ENCODE results near the gene TMEM270.
"Not testable (repeated sequence)": the region's sequence is repeated elsewhere in the genome, so short reads cannot be mapped to it uniquely, and the experiment has no call there.

The TMEM270 gene

GRCh38 chr7:73833251-73833919 is 27.6 kb upstream of the TMEM270 start:
- DNase-seq = no peak

GRCh38 chr7:73834626-73835191 is 26.2 kb upstream of the TMEM270 start:
- DNase-seq = no peak

GRCh38 chr7:73837167-73837566 is 23.8 kb upstream of the TMEM270 start:
- DNase-seq = not testable (repeated sequence)

DNA sequence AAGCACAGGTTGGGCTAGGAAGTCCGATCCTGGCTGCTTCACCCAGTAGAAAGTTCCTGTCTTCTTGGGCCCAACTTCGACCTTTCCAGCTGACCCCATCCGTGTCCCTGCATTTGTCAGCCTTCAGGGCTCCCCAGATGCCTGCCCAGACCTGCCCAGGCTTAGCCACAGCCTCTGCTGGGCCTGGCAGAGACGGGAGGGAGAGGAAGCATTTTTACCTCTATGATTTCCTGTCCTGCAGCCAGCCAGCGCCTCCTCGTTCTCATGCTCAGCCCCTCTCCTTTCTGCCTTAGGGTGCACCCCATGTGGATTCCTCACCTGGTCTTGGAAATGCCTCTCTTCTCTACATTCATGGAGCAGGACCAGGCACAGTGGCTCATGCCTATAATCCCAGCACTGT is 22.3 kb upstream of the TMEM270 start:
- no peak for DNase-seq

GRCh38 chr7:73839290-73839689 is 21.7 kb upstream of the TMEM270 start:
- no peak for DNase-seq

DNA sequence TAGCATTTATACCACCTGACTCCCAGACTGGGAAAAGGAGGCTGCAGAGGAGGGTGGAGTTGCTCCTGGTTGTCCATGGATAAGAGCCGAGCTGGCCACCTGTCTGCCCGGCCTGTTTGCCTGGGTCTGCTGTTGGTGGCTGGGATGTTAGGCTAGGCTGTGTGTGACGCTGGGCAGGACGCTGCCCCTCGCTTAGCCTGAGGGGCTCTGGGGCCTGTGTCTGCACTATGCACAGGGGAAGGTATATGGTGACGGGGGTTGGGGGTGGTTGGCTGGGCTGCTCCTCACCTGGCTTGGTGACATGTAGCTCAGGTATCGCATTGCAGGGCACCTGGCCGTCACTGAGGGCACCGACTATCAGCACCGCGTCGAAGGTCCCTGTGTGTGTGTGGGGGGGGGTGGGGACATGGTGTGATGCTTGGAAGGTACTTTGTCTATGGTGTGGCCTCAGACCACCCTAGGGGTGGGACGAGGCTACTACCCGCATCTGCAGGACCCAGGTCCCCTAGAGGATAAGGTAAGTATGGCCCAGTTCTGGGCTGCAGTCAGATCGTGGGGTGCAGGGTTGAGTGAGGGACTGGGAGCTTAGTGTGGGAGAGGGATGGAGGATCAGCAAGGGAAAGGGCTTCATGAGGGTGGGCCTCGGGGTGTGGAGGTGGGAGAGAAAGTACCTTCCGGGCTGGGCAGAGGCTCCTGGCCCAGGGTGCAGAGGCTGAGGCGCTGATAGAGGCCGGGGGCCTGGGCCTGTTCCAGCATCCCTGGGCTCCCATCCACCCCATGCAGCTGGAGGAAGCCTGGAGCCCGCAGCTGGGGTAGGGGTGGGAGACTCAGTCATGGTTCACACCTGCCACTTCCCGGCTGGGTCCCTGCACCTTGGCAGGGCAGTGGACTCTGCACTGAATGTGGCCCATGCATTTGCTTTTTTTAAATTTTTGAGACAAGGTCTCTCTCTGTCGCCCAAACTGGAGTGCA is 20.9 kb upstream of the TMEM270 start:
- DNase-seq = no peak

DNA sequence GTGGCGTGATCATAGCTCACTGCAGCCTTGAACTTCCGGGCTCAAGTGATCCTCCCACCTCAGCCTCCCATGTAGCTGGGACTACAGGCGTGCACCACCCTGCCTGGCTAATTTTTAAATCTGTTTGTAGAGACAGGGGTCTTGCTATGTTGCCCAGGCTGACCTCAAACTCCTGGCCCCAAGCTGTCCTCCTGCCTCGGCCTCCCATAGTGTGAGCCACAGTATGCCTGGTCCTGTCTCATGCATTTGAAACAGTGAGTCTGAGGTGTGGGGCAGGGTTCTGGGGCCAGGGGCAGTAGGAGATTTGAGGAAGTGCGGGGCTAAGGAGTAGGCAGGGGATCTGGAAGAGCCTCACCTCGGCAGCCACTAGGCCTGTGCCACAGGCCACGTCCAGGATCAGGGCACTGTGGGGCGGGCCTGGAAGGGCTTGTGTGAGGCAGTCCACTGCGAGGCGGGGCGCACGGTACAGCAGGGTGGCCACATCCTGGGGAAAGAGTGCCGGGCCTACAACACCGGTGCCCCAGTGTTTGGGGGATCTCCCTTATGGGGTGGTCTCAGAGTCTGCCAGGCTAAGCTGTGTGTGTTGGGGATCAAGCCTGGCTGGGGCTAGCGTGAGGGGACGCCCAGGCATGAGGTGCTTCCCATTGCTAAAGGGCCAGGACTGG is 20.1 kb upstream of the TMEM270 start:
- no peak for DNase-seq

DNA sequence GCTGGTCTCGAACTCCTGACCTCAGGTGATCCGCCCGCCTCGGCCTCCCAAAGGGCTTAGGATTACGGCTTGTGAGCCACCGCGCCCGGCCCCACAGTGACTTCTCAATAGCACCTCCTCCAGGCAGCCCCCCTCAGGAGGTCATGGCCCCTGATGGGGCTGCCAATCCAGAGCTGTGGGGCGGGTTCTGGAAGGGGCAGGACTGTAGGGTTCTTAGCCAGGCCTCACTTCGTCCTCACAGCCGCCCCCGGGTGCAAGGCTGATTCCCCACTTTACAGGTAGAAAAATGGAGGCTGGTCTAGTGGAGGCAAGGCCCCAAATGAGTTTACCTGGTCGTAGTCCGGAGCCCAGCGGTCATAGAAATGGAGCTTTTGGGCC is 19.3 kb upstream of the TMEM270 start:
- no peak for DNase-seq

GRCh38 chr7:73842067-73842976 is 18.6 kb upstream of the TMEM270 start, which contains the start of gene METTL27:
Gene METTL27, minus strand, starts transcription at chr7:73842516. Its CDS starts 376 bp downstream, at chr7:73842140.
- DNase-seq = peak; percentile 32 to 91 (median 84)

DNA sequence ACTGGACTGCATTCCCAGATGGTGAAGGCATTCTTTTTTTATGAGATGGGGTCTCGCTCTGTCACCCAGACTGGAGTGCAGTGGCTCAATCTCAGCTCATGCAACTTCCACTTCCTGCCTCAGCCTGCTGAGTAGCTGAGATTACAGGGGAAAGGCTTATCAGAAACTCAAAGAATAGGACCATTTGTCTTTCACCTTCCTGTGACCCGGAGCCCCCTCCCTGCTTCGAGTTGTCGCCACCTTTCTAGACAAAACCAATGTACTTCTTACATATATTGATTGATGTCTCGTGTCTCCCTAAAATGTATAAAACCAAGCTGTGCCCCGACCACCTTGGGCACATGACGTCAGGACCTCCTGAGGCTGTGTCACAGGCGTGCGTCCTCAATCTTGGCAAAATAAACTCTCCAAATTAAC is 16.8 kb upstream of the TMEM270 start:
- DNase-seq = peak in 1 of 14 donors; percentile 2

DNA sequence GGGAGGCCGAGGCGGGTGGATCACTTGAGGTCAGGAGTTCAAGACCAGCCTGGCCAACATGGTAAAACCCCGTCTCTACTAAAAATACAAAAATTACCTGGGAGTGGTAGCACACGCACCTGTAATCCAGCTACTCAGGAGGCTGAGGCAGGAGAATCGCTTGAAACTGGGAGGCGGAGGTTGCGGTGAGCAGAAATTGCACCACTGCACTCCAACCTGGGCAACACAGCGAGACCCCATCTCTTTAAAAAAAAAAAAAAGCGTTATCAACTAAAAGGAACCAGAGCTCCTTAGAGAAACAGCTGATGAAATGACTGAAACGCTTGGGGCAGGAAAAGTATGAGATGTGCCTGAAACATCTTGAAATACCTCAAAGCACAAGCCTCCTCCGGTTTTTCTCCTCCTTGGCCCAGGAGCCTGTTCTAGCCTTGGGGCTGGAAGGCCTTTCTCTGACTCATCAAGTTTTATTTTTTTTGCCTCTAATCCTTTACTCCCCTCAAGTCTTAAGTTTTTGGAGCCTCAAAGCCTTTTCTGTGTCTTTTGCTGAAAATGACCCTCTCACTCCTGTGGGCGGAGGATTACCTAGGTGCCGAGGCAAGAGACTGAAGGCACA is 16.0 kb upstream of the TMEM270 start:
- no peak for DNase-seq

DNA sequence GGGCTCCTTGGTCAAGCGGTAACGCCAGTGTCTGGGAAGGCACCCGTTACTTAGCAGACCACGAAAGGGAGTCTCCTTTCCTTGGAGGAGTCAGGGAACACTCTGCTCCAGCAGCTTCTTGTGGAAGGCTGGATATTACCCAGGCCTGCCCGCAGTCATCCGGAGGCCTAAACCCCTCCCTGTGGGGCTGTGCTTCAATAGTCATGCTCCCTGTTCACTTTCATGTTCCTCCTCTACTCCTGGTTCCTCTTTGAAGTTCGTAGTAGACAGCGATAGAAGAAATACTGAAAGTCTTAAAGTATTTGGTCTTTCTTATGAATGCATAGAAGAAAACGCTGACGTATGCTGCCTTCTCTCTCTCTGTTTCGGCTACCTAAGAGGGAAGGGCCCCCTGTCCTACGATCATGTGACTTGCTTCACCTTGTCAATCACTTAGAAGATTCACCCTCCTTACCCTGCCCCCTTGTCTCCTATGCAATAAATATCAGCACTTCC is 15.2 kb upstream of the TMEM270 start:
- peak in 4 of 14 donors; percentile 1 to 24 (median 14) for DNase-seq

DNA sequence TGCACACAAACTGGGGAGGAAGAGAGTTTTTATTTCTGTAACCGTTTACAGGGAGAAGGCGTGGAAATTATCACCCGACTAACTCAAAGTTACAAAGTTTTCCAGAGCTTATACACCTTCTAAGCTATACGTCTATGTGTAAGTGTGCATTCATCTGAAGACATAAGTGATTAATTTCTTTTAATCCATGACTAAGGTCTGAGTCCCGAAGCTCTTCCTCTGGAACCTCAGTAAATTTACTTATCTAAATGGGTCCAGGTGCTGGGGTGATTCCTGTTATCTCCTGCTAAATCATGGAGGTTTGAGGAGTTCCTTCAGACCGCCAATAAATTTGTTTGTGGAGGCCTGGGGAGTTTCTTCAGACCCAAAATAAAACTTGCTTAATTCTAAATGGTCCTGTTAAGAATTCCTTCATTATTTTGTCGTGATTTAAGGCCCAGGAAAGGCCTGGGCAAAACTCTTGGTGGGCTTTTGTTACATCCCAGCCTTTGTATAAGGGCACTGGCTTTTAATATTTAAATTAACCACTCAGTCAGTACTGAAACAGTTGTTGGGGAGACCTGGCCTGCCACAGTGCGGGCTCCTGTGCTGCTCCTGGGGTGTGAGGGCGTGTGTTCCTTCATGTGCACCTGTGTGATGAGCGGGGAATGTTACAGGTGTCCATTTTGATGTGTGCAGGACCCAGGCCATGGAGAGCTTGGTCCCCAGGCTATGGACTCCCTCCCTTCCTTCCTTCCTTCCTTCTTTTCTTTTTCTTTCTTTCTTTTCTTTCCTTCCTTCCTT is 12.8 kb upstream of the TMEM270 start:
- no peak for DNase-seq

- DNase-seq = no peak
These were observed 10.2 kb upstream of the TMEM270 start for GRCh38 chr7:73850781-73851207.

DNA sequence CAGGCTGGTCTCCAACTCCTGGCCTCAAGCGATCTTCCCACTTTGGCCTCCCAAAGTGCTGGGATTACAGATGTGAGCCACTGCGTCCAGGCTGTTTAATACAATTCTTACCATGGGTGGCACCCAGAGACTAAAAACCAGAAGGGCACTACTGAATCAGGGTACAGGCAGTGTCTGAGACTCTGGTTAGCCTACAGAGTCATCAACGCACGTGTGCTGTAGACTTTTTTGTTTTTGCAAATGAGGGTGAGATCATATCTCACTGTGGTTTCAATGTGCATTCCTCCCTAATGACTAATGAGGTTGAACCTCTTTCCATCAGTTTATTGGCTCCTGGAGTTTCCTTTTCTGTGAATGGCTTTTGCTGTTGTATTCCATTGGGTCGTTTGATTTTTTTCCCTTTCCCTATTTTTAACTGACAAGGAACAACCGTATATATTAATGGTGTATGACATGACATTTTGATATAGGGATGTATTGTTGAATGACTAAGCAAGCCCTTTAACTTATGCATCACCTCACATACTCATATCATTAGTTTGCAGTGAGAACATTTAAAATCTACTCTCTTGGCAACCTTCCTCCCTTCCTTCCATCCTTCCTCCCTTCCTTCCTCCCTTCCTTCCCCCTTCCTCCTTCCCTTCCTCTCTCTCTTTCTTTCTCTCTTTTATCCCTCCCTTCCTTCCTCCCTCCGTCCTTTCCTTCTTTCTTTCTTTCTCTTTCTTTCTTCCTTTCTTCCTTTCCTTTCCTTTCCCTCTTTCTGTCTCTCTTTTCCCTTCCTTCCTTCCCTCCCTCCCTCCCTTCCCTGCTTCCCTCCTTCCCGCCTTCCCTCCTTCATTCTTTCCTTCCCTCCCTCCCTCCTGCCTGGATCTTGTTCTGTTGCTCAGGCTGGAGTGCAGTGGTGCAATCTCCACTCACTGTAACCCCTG is 9.3 kb upstream of the TMEM270 start:
- DNase-seq = no peak

- no peak for DNase-seq
These were observed 8.5 kb upstream of the TMEM270 start for GRCh38 chr7:73852500-73852899.

DNA sequence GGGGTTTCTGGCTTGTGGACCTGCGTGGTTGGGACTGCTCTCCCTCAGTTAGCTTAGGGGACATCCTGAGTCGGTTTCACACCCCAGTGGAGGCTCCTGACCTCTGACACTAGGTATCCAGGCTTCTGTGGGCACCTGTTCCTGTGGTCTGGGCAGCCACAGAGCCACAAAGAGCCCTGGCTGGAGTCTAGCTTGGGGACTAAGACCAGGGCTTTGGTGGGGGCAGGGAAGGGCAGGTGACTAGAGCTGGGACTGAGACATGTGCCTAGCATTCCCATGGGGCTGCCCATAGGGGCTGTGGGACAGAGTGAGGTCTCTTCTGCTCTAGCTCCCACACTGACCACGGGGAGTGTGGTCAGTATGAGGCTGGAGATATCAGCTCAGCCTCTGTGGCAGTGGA is 4.0 kb upstream of the TMEM270 start:
- DNase-seq = no peak

DNA sequence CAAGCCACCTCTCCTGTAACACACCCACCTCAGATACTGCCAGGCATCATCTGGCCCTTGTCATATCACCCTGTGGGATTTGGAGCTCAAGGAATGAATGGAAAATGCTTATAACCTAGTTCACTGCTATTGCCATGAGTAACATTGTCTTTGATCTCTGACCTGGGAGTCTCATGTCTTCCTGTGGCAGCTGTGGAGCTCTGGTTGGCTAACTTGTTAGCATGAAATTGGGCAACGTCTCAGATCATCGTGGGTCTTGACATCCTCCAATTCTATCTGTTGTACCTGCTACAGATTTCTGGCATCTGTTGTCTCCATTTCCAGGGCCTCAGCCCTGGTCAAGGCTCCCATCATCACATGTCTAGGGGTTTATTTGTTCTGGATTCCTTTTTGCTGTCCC is 2.2 kb upstream of the TMEM270 start:
- DNase-seq = no peak

DNA sequence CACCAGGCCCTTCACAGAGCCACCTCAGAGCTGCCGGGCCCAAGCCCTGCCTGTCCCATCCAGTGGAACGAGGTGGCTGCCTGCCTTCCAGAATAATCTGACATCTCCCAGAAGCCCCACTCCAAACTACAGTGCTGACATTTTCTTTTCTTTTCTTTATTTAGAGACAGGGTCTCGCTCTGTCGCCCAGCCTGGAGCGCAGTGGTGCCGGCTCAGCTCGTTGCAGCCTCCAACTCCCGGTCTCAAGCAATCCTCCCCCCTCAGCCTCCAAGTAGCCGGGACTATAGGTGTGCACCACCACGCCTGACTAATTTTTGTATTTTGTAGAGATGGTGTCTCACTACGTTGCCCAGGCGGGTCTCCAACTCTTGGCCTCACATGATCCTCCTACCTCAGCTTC is 346 bp downstream of the TMEM270 start:
- DNase-seq = no peak

All from C1 segment of cervical spinal cord (tissue), 14 donors.